ENCODE data around the gene TRAPPC2L. TPM values are rescaled to one million over a fixed set of nuclear protein-coding genes. Genes with fewer than 3 reads are reported as not detected.

Gene TRAPPC2L
- total and polyA plus RNA-seq, 2 donors (not counting 1 experiment from before 2014, with no cell fraction given): 33.5 to 65.1 TPM

DNA sequence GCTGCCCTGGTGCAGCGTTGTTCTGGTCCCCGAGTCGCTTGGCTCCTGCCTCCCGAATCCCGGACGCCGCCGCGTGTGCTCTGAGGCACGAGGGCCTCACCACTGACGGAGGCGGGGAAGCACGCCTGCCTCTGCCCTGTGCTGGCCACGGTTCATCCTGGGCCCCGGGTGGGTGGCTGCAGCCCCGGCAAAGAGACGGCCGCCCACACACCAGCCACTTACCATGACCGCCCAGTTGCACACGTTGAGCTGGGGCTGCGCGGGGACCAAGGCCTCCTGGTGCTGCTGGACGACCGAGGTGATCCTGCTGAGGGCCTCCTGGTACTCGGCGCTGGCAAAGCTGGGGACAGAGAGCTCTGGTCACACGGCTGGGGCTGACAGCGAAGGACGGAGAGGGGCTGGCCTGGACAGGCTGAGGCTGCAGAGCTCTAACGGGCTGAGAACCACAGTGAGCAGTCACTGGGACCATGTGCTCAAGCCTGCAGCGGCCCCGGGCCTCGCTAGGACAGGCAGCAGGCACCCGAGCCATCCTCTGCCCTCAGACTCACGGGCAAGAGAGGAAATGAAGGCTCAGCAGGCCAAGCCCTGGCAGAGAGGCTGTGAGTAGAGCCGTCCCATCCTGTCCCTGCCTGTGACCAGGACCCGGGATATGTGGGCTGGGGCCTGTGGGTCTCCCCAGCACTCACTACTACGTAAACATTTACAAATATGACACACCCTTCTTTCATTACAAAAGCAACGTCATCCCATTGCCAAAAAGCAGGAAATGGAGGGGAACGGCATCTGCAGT is 38.9 kb upstream of the TRAPPC2L start:
- Mint-ChIP-seq H3K27ac (no peak overlapping the region), H3K9me3 (ENCODE audit: insufficient read depth) (no peaks in the 10 kb centered on the region), H3K4me1 (no peaks in the 10 kb centered on the region), H3K27me3 (no peaks in the 10 kb centered on the region), H3K4me3 (no peak overlapping the region)
- DNase-seq: no peak
- Histone ChIP-seq H3K4me3 (ENCODE audit: control extremely low read depth in 1 of 5, extremely low read depth in 1 of 5, insufficient read depth in 1 of 5, low read depth in 2 of 5, low read length in 4 of 5) (no peak overlapping the region), H4K20me1 (ENCODE audit: control insufficient read depth, insufficient read depth, low read length, poor library complexity, severe bottlenecking) (no peaks in the 10 kb centered on the region), H3K4me1 (ENCODE audit: control insufficient read depth in 2 of 2, insufficient read depth in 2 of 2, low read length in 2 of 2) (peaks cover 0 to 5% of the 10 kb centered on the region in 2 donors), H3K79me2 (ENCODE audit: control insufficient read depth, insufficient read depth, low read length) (no peaks in the 10 kb centered on the region), H3K27me3 (replicated peaks in 1 of 4; ENCODE audit: control extremely low read depth in 1 of 4, control insufficient read depth in 3 of 4, insufficient read depth in 4 of 4, low read length in 3 of 4) (no peaks in the 10 kb centered on the region), H3K27ac (ENCODE audit: low read length in 2 of 2) (no peak overlapping the region), H3K36me3 (replicated peaks in 1 of 2; ENCODE audit: control extremely low read depth in 1 of 2, control insufficient read depth in 1 of 2, extremely low read depth in 1 of 2, insufficient read depth in 2 of 2, low read length in 1 of 2) (peaks cover 0 to 14% of the 10 kb centered on the region in 2 experiments), H3K4me2 (replicated peaks; ENCODE audit: low read depth, low read length, poor library complexity, severe bottlenecking) (no peak overlapping the region), H2AFZ (ENCODE audit: insufficient read depth, low read depth, low read length, poor library complexity, severe bottlenecking) (no peak overlapping the region), H3K9ac (ENCODE audit: low read length) (no peak overlapping the region), H3K9me3 (ENCODE audit: control extremely low read depth in 1 of 3, control insufficient read depth in 2 of 3, insufficient read depth in 1 of 3, low read length in 2 of 3) (no peaks in the 10 kb centered on the region)
- TF ChIP-seq CTCF (IDR thresholded peaks at IDR 0.05): no peak
- no peak for TF ChIP-seq EZH2 (IDR thresholded peaks at IDR 0.05; ENCODE audit: borderline replicate concordance, insufficient read depth, low read depth, low read length, poor library complexity, severe bottlenecking)
- ChIA-PET POLR2A (no interaction called here), CTCF (interaction anchor here (0.6 to 4.3 kb wide), 5 partner anchors 11 to 400 kb away, joined by 3 to 19 read pairs (median 6); partner anchors contain the start of genes GALNS, TRAPPC2L and ZNF778)
- 92% methylated on average over 40 of the region's 40 CpGs for WGBS (ENCODE audit: insufficient coverage)
- no peak for ATAC-seq (ENCODE audit: low read depth)
- intact Hi-C loops (cut with micrococcal nuclease): loop anchor here (2.0 kb wide), 1 partner anchor 125 kb away; no protein-coding TSS in a partner anchor

- intact Hi-C loops (cut with micrococcal nuclease): no loop called here
- CTCF ChIA-PET: interaction anchor here (2.3 to 4.3 kb wide), 2 partner anchors 39 to 348 kb away, joined by 7 to 19 read pairs; partner anchors contain the start of genes GALNS and TRAPPC2L
- no peak for TF ChIP-seq CTCF (IDR thresholded peaks at IDR 0.05)
- no peak for TF ChIP-seq EZH2 (IDR thresholded peaks at IDR 0.05; ENCODE audit: borderline replicate concordance, insufficient read depth, low read depth, low read length, poor library complexity, severe bottlenecking)
- Histone ChIP-seq H3K27me3 (replicated peaks in 1 of 4; ENCODE audit: control extremely low read depth in 1 of 4, control insufficient read depth in 3 of 4, insufficient read depth in 4 of 4, low read length in 3 of 4) (no peaks in the 10 kb centered on the region), H3K4me1 (ENCODE audit: control insufficient read depth in 2 of 2, insufficient read depth in 2 of 2, low read length in 2 of 2) (peaks cover 0 to 5% of the 10 kb centered on the region in 2 donors), H3K9me3 (ENCODE audit: control extremely low read depth in 1 of 3, control insufficient read depth in 2 of 3, insufficient read depth in 1 of 3, low read length in 2 of 3) (no peaks in the 10 kb centered on the region), H3K27ac (ENCODE audit: low read length in 2 of 2) (no peak overlapping the region), H3K9ac (ENCODE audit: low read length) (no peak overlapping the region), H3K79me2 (ENCODE audit: control insufficient read depth, insufficient read depth, low read length) (no peaks in the 10 kb centered on the region), H3K4me3 (ENCODE audit: control extremely low read depth in 1 of 5, extremely low read depth in 1 of 5, insufficient read depth in 1 of 5, low read depth in 2 of 5, low read length in 4 of 5) (no peak overlapping the region), H4K20me1 (ENCODE audit: control insufficient read depth, insufficient read depth, low read length, poor library complexity, severe bottlenecking) (no peaks in the 10 kb centered on the region), H2AFZ (ENCODE audit: insufficient read depth, low read depth, low read length, poor library complexity, severe bottlenecking) (no peak overlapping the region), H3K36me3 (replicated peaks in 1 of 2; ENCODE audit: control extremely low read depth in 1 of 2, control insufficient read depth in 1 of 2, extremely low read depth in 1 of 2, insufficient read depth in 2 of 2, low read length in 1 of 2) (peaks cover 0 to 17% of the 10 kb centered on the region in 2 experiments), H3K4me2 (replicated peaks; ENCODE audit: low read depth, low read length, poor library complexity, severe bottlenecking) (no peak overlapping the region)
- POLR2A ChIA-PET: no interaction called here
- DNase-seq: no peak
- Mint-ChIP-seq H3K27ac (no peak overlapping the region), H3K4me1 (no peaks in the 10 kb centered on the region), H3K27me3 (no peaks in the 10 kb centered on the region), H3K9me3 (ENCODE audit: insufficient read depth) (no peaks in the 10 kb centered on the region), H3K4me3 (no peak overlapping the region)
- ATAC-seq (ENCODE audit: low read depth): no peak
- WGBS (ENCODE audit: insufficient coverage): 96% methylated on average over 18 of the region's 18 CpGs
These were observed 38.4 kb upstream of the TRAPPC2L start for GRCh38 chr16:88818575-88818874.
